ENCODE measurements around the gene PTPRT. TPM values are rescaled to one million over a fixed set of nuclear protein-coding genes. Genes with fewer than 3 reads are reported as not detected.

PTPRT gene
- total RNA-seq, 1 experiment from 2014 or later: not detected

DNA sequence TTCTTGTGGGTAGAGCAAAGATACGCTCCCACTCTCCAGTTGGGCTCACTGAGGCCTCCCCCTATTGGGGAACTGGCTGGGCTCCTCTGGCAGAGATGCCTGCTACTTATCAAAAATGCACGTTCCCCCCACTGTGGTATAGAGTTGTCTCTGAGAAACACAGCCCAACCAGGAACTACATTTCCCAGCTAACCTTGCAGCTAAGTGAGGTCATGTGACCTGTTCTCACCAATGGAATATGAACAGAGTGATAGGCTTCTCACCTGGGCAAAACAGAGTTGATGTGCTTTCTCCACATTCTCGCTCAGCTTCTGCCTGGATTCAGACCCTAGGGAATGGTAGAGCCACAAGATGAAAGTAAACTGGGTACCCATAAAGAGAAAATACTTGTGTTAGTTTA lies 49.1 kb upstream of the PTPRT start (continued):
- TF ChIP-seq REST (IDR thresholded peaks at IDR 0.05; ENCODE audit: low read depth) (no peak), CBX3 (IDR thresholded peaks at IDR 0.05; ENCODE audit: low read depth) (no peak), SP1 (IDR thresholded peaks at IDR 0.05; ENCODE audit: low read depth) (no peak), CTCF (IDR thresholded peaks at IDR 0.05 in 2 of 3, conservative IDR thresholded peaks at IDR 0.05 in 1 of 3; ENCODE audit: borderline replicate concordance in 1 of 3, insufficient read depth in 1 of 3, low read depth in 2 of 3, low read length in 2 of 3) (no peak), JUND (IDR thresholded peaks at IDR 0.05) (no peak)

DNA sequence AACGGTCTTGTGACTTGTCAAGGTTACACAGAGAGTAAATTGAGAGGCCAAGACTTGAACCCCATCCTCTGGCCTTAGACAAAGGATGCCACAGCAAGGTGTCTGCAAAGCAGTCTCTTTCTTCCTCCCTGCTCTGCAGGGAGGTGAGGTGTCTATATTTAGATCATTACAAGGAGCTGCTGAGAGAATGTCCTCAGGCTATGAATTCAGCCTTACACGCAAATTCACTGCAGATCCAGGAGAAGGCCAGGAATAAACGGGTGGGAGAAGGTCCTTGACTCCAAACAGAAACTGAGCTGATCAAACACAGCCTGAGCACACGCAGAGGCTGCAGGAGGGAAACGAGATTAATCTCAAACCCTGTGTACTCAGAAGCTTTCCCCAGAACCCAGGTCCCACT lies 48.6 kb upstream of the PTPRT start:
- CTCF ChIA-PET: no interaction called here

More for the DNA sequence above, 48.6 kb upstream of the PTPRT start:
- DNase-seq (ENCODE audit: low read depth, low spot score) (no peak), ATAC-seq (no peak)
- POLR2A ChIA-PET: no interaction called here
- no TSS peak for BruUV-seq (replicated peaks)
- Histone ChIP-seq H3K36me3 (ENCODE audit: control insufficient read depth in 1 of 2, insufficient read depth in 2 of 2, low read length in 2 of 2) (no peaks in the 10 kb centered on the region), H3K9ac (ENCODE audit: low read length) (no peak overlapping the region), H2AFZ (ENCODE audit: low read depth, low read length, poor library complexity, severe bottlenecking) (no peak overlapping the region), H3K9me3 (ENCODE audit: control insufficient read depth in 1 of 2, insufficient read depth in 1 of 2, low read depth in 1 of 2, low read length in 2 of 2) (no peaks in the 10 kb centered on the region), H4K20me1 (ENCODE audit: insufficient read depth) (no peaks in the 10 kb centered on the region), H3K4me2 (ENCODE audit: low read length) (no peak overlapping the region), H3K27me3 (ENCODE audit: insufficient read depth, low read length) (peaks cover 43% of the 10 kb centered on the region), H3K4me1 (ENCODE audit: control insufficient read depth in 1 of 2, insufficient read depth in 2 of 2, low read length in 2 of 2) (no peaks in the 10 kb centered on the region), H3K9me2 (ENCODE audit: insufficient read depth) (no peaks in the 10 kb centered on the region), H3K79me2 (ENCODE audit: insufficient read depth, low read length) (no peaks in the 10 kb centered on the region), H3K27ac (ENCODE audit: low read depth, low read length) (no peak overlapping the region), H3K4me3 (replicated peaks in 1 of 2; ENCODE audit: low read depth in 1 of 2, low read length in 2 of 2) (no peak overlapping the region)
- RAD21 ChIA-PET (ENCODE audit: low non-redundant PET in 1 of 2, low total read pairs in 2 of 2, uncharacterized antibody in 2 of 2, unreplicated experiment in 2 of 2): no interaction called here
- intact Hi-C loops (cut with micrococcal nuclease): no loop called here
- TF ChIP-seq SP1 (IDR thresholded peaks at IDR 0.05; ENCODE audit: low read depth) (no peak), ZNF274 (IDR thresholded peaks at IDR 0.05; ENCODE audit: low read depth, low read length) (no peak), CBX3 (IDR thresholded peaks at IDR 0.05; ENCODE audit: low read depth) (no peak), REST (IDR thresholded peaks at IDR 0.05; ENCODE audit: low read depth) (no peak), EZH2 (IDR thresholded peaks at IDR 0.05) (no peak), POLR2AphosphoS5 (IDR thresholded peaks at IDR 0.05; ENCODE audit: low read depth, low read length) (no peak), JUND (IDR thresholded peaks at IDR 0.05) (no peak), POLR2A (IDR thresholded peaks at IDR 0.05; ENCODE audit: borderline replicate concordance, extremely low read depth, insufficient read depth, insufficient read length) (no peak), SIN3A (IDR thresholded peaks at IDR 0.05; ENCODE audit: low read depth) (no peak)
- TF ChIP-seq, protein P1, sequence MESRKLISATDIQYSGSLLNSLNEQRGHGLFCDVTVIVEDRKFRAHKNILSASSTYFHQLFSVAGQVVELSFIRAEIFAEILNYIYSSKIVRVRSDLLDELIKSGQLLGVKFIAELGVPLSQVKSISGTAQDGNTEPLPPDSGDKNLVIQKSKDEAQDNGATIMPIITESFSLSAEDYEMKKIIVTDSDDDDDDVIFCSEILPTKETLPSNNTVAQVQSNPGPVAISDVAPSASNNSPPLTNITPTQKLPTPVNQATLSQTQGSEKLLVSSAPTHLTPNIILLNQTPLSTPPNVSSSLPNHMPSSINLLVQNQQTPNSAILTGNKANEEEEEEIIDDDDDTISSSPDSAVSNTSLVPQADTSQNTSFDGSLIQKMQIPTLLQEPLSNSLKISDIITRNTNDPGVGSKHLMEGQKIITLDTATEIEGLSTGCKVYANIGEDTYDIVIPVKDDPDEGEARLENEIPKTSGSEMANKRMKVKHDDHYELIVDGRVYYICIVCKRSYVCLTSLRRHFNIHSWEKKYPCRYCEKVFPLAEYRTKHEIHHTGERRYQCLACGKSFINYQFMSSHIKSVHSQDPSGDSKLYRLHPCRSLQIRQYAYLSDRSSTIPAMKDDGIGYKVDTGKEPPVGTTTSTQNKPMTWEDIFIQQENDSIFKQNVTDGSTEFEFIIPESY (IDR thresholded peaks at IDR 0.05; ENCODE audit: extremely low read depth, insufficient replicate concordance, low read length): no peak

Data from HCT116 (cell line).